ENCODE measurements around the gene SRSF8. TPM values are rescaled to one million over a fixed set of nuclear protein-coding genes. Genes with fewer than 3 reads are reported as not detected.
"Not testable (repeated sequence)": the region's sequence is repeated elsewhere in the genome, so short reads cannot be mapped to it uniquely, and the experiment has no call there.

The SRSF8 gene
- total RNA-seq, 1 experiment from 2014 or later: 40.6 TPM

DNA sequence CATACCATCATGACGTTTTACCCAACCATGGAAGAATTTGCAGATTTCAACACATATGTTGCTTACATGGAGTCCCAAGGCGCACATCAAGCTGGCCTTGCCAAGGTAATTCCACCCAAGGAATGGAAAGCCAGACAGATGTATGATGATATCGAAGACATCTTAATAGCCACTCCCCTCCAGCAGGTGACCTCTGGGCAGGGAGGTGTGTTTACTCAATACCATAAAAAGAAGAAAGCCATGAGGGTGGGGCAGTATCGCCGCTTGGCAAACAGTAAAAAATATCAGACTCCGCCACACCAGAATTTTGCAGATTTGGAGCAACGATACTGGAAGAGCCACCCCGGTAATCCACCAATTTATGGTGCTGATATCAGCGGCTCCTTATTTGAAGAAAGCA, 41.1 kb upstream of the SRSF8 start:
- in situ Hi-C loops (cut with HindIII; ENCODE audit: low pct_unique_long_range_greater_than_20kb, low sequenced_read_pairs); BruUV-seq (replicated peaks): not testable (repeated sequence)

DNA sequence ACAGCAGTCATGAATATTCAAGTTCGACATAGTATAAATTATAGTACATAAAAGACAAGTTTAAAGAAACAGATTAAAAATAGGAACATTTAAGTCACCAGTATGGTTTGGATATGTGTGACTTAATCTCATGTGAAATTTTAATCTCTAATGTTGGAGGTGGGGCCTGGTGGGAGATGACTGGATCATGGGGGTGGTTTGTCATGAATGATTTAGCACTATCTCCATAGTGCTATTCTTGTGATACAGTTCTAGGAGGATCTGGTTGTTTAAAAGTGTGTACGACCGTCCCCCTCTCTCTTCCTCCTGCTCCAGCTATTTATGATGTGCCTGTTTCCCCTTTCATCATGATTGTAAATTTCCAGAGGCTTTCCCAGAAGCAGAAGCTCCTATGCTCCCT, 38.4 kb upstream of the SRSF8 start:
- CTCF ChIA-PET: no interaction called here
- Histone ChIP-seq H3K4me3 (ENCODE audit: low read depth in 2 of 2, low read length in 2 of 2) (no peak overlapping the region), H3K36me3 (ENCODE audit: control insufficient read depth, insufficient read depth, low read length) (no peaks in the 10 kb centered on the region), H3K27ac (ENCODE audit: low read length) (no peak overlapping the region), H3K4me1 (ENCODE audit: control insufficient read depth, insufficient read depth, low read length) (no peaks in the 10 kb centered on the region), H3K27me3 (ENCODE audit: control insufficient read depth, insufficient read depth, low read length) (peaks cover 2% of the 10 kb centered on the region; the same call in 1 of the 2 replicates), H3K9me3 (ENCODE audit: control insufficient read depth, insufficient read depth, low read depth, low read length) (no peaks in the 10 kb centered on the region)
- in situ Hi-C loops (cut with HindIII; ENCODE audit: low pct_unique_long_range_greater_than_20kb, low sequenced_read_pairs) (no loop called here), intact Hi-C loops (cut with micrococcal nuclease; ENCODE audit: unreplicated experiment) (no loop called here)
- DNase-seq (ENCODE audit: low read depth, low spot score) (no peak), ATAC-seq (no peak)
- POLR2A ChIA-PET: no interaction called here
- TF ChIP-seq, protein P1, sequence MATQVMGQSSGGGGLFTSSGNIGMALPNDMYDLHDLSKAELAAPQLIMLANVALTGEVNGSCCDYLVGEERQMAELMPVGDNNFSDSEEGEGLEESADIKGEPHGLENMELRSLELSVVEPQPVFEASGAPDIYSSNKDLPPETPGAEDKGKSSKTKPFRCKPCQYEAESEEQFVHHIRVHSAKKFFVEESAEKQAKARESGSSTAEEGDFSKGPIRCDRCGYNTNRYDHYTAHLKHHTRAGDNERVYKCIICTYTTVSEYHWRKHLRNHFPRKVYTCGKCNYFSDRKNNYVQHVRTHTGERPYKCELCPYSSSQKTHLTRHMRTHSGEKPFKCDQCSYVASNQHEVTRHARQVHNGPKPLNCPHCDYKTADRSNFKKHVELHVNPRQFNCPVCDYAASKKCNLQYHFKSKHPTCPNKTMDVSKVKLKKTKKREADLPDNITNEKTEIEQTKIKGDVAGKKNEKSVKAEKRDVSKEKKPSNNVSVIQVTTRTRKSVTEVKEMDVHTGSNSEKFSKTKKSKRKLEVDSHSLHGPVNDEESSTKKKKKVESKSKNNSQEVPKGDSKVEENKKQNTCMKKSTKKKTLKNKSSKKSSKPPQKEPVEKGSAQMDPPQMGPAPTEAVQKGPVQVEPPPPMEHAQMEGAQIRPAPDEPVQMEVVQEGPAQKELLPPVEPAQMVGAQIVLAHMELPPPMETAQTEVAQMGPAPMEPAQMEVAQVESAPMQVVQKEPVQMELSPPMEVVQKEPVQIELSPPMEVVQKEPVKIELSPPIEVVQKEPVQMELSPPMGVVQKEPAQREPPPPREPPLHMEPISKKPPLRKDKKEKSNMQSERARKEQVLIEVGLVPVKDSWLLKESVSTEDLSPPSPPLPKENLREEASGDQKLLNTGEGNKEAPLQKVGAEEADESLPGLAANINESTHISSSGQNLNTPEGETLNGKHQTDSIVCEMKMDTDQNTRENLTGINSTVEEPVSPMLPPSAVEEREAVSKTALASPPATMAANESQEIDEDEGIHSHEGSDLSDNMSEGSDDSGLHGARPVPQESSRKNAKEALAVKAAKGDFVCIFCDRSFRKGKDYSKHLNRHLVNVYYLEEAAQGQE (IDR thresholded peaks at IDR 0.05; ENCODE audit: insufficient read depth in 1 of 2, low read depth in 2 of 2, low read length in 1 of 2): no peak
- TF ChIP-seq SIN3A (IDR thresholded peaks at IDR 0.05; ENCODE audit: borderline replicate concordance, insufficient read depth, low read depth, low read length) (no peak), POLR2AphosphoS5 (IDR thresholded peaks at IDR 0.05; ENCODE audit: low read depth, low read length) (no peak)
- no TSS peak for BruUV-seq (replicated peaks)

More for the DNA sequence above, 41.1 kb upstream of the SRSF8 start:
- H3K36me3 ChIP-seq (ENCODE audit: control insufficient read depth, insufficient read depth, low read length); H3K4me3 ChIP-seq (ENCODE audit: low read depth in 2 of 2, low read length in 2 of 2); H3K4me1 ChIP-seq (ENCODE audit: control insufficient read depth, insufficient read depth, low read length); DNase-seq (ENCODE audit: low read depth, low spot score); ATAC-seq; intact Hi-C loops (cut with micrococcal nuclease; ENCODE audit: unreplicated experiment); H3K27me3 ChIP-seq (ENCODE audit: control insufficient read depth, insufficient read depth, low read length); H3K27ac ChIP-seq (ENCODE audit: low read length); POLR2A ChIA-PET; H3K9me3 ChIP-seq (ENCODE audit: control insufficient read depth, insufficient read depth, low read depth, low read length); CTCF ChIA-PET: not testable (repeated sequence)

DNA sequence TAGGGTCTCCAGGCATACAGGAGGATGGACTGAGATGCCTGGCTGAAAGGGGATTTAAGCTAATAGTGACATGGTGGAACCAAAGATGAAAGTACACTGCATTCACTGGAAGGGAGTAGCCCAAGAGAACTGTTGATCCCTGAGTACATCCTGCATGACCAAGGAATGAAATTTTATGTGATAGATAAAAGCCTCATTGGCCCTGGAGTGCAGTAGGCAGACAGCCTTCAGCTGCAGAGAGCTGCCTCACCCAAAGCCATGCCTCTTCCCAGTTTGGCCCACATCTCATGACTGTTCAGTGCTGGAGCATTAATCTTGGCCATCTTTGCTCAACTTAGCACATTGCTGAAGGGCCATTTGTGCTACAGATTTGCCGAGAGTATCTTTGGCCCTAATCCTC, 33.7 kb upstream of the SRSF8 start:
- Histone ChIP-seq H3K27me3 (ENCODE audit: control insufficient read depth, insufficient read depth, low read length) (peaks cover 18% of the 10 kb centered on the region; the same call in 1 of the 2 replicates), H3K4me3 (ENCODE audit: low read depth in 2 of 2, low read length in 2 of 2) (no peak overlapping the region), H3K36me3 (ENCODE audit: control insufficient read depth, insufficient read depth, low read length) (no peaks in the 10 kb centered on the region), H3K27ac (ENCODE audit: low read length) (no peak overlapping the region), H3K9me3 (ENCODE audit: control insufficient read depth, insufficient read depth, low read depth, low read length) (no peaks in the 10 kb centered on the region), H3K4me1 (ENCODE audit: control insufficient read depth, insufficient read depth, low read length) (no peaks in the 10 kb centered on the region)
- intact Hi-C loops (cut with micrococcal nuclease; ENCODE audit: unreplicated experiment) (no loop called here), in situ Hi-C loops (cut with HindIII; ENCODE audit: low pct_unique_long_range_greater_than_20kb, low sequenced_read_pairs) (no loop called here)
- TF ChIP-seq, protein P2, sequence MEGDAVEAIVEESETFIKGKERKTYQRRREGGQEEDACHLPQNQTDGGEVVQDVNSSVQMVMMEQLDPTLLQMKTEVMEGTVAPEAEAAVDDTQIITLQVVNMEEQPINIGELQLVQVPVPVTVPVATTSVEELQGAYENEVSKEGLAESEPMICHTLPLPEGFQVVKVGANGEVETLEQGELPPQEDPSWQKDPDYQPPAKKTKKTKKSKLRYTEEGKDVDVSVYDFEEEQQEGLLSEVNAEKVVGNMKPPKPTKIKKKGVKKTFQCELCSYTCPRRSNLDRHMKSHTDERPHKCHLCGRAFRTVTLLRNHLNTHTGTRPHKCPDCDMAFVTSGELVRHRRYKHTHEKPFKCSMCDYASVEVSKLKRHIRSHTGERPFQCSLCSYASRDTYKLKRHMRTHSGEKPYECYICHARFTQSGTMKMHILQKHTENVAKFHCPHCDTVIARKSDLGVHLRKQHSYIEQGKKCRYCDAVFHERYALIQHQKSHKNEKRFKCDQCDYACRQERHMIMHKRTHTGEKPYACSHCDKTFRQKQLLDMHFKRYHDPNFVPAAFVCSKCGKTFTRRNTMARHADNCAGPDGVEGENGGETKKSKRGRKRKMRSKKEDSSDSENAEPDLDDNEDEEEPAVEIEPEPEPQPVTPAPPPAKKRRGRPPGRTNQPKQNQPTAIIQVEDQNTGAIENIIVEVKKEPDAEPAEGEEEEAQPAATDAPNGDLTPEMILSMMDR (IDR thresholded peaks at IDR 0.05): no peak
- no peak for TF ChIP-seq SIN3A (IDR thresholded peaks at IDR 0.05; ENCODE audit: borderline replicate concordance, insufficient read depth, low read depth, low read length)
- TF ChIP-seq POLR2AphosphoS5 (IDR thresholded peaks at IDR 0.05; ENCODE audit: low read depth, low read length): no peak
- no peak for TF ChIP-seq TCF7L2 (IDR thresholded peaks at IDR 0.05; ENCODE audit: low read depth, low read length)
- TF ChIP-seq, protein P1 (IDR thresholded peaks at IDR 0.05; ENCODE audit: insufficient read depth in 1 of 2, low read depth in 2 of 2, low read length in 1 of 2): no peak
- BruUV-seq (replicated peaks): no TSS peak
- ChIA-PET POLR2A (no interaction called here), CTCF (no interaction called here)
- no peak for ATAC-seq
- DNase-seq (ENCODE audit: low read depth, low spot score): no peak
